OCI-LY1 (cell line): ENCODE results near the gene RGS11.

Experiments
- H2AFZ ChIP-seq: fragments of 200-600 bp; sonication (generic), shearing (Covaris generic); 2 replicates; pipeline ENCODE4 v1.6.0; 2014; ENCODE audit warnings: antibody characterized with exemption, mild to moderate bottlenecking, low read length
- H3F3A ChIP-seq: fragments of 200-600 bp; sonication (generic), shearing (Covaris generic); 2 replicates; pipeline ENCODE4 v1.6.0; 2014; ENCODE audit warnings: mild to moderate bottlenecking, antibody characterized with exemption, low read length, moderate library complexity; ENCODE audit not compliant: insufficient read depth
- H3K27ac ChIP-seq: fragments of 200-600 bp; sonication (generic); 2 replicates; pipeline ENCODE4 v1.5.1; 2014; ENCODE audit warnings: low read length, mixed run types, mild to moderate bottlenecking, low read depth; ENCODE audit not compliant: poor library complexity, severe bottlenecking
- H3K27me3 ChIP-seq: fragments of 200-600 bp; sonication (generic); 2 replicates; pipeline ENCODE4 v1.6.0; 2014; ENCODE audit warnings: antibody characterized with exemption, mild to moderate bottlenecking, low read length, moderate library complexity; ENCODE audit not compliant: insufficient read depth
- H3K36me3 ChIP-seq: fragments of 200-600 bp; sonication (generic); 2 replicates; pipeline ENCODE4 v1.6.1; 2014; ENCODE audit warnings: mild to moderate bottlenecking, antibody characterized with exemption, low read length, moderate library complexity, mixed read lengths; ENCODE audit not compliant: insufficient read depth
- H3K4me1 ChIP-seq: fragments of 200-600 bp; sonication (generic); 2 replicates; pipeline ENCODE4 v1.5.1; 2014; ENCODE audit warnings: mild to moderate bottlenecking, low read length, moderate library complexity; ENCODE audit not compliant: insufficient read depth, severe bottlenecking
- H3K4me2 ChIP-seq: fragments of 200-600 bp; sonication (generic), shearing (Covaris generic); 2 replicates; pipeline ENCODE4 v1.6.1; 2014; ENCODE audit warnings: low read length
- H3K4me3 ChIP-seq: fragments of 200-600 bp; sonication (generic); 2 replicates; pipeline ENCODE4 v1.5.1; 2014; ENCODE audit warnings: low read length, low read depth, mild to moderate bottlenecking, mixed read lengths; ENCODE audit not compliant: poor library complexity, severe bottlenecking
- H3K79me2 ChIP-seq: fragments of 200-600 bp; shearing (Covaris generic); 2 replicates; pipeline ENCODE4 v1.6.1; 2016; ENCODE audit warnings: mixed run types, low read length, mixed read lengths; ENCODE audit not compliant: insufficient read depth
- H3K9ac ChIP-seq: fragments of 200-600 bp; sonication (generic), shearing (Covaris generic); 2 replicates; pipeline ENCODE4 v1.6.1; 2014; ENCODE audit warnings: mild to moderate bottlenecking, low read length, mixed read lengths
- H3K9me2 ChIP-seq: fragments of 200-600 bp; sonication (generic), shearing (Covaris generic); 2 replicates; pipeline ENCODE4 v1.6.1; 2014; ENCODE audit warnings: low read depth, mild to moderate bottlenecking, low read length, mixed read lengths
- H3K9me3 ChIP-seq: fragments of 200-600 bp; shearing (Covaris generic); 2 replicates; pipeline ENCODE4 v1.6.1; 2014; ENCODE audit warnings: low read length, mixed read lengths
- H4K20me1 ChIP-seq: fragments of 200-600 bp; sonication (generic), shearing (Covaris generic); 2 replicates; pipeline ENCODE4 v1.6.0; 2016; ENCODE audit warnings: mild to moderate bottlenecking, low read length; ENCODE audit not compliant: insufficient read depth
- EZH2 ChIP-seq: fragments of 200-600 bp; sonication (generic), shearing (Covaris generic); IDR thresholded peaks from 2 replicates; pipeline ENCODE4 v1.8.0; 2017; ENCODE audit warnings: borderline replicate concordance, mixed run types, mild to moderate bottlenecking, antibody characterized with exemption, low read length, moderate library complexity, mixed read lengths
- TF ChIP-seq, protein P1 (sequence below): fragments of 200-600 bp; sonication (generic), shearing (Covaris generic); IDR thresholded peaks from 2 replicates; pipeline ENCODE4 v1.5.1; 2017; ENCODE audit warnings: mild to moderate bottlenecking, antibody characterized with exemption, low read length, moderate library complexity, mixed read lengths

Gene RGS11

DNA sequence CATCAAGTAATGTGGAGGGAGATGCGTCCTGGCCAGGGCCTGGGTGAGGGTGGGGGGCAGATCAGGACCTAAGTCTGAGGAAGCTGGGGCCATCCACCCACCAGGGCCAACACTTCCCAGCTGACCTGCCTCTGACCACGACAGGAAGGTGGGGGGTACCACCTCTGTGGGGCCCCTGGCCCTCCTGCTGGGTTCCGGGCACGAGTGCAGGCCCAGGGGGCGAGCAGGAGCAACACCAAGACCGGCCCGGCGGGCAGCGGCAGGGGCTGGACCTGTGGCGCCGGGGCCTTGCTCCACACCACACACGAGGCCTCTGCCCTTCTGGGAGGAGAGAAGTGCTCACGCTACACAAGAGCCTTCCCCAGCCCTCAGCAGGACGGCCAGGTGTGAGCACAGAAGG lies 20.5 kb upstream of the RGS11 start:
- H4K20me1 ChIP-seq, result no peaks in the 10 kb centered on the region
- H3K36me3 ChIP-seq, result peaks cover 8% of the 10 kb centered on the region
- TF ChIP-seq EZH2, result no peak
- TF ChIP-seq, protein P1, sequence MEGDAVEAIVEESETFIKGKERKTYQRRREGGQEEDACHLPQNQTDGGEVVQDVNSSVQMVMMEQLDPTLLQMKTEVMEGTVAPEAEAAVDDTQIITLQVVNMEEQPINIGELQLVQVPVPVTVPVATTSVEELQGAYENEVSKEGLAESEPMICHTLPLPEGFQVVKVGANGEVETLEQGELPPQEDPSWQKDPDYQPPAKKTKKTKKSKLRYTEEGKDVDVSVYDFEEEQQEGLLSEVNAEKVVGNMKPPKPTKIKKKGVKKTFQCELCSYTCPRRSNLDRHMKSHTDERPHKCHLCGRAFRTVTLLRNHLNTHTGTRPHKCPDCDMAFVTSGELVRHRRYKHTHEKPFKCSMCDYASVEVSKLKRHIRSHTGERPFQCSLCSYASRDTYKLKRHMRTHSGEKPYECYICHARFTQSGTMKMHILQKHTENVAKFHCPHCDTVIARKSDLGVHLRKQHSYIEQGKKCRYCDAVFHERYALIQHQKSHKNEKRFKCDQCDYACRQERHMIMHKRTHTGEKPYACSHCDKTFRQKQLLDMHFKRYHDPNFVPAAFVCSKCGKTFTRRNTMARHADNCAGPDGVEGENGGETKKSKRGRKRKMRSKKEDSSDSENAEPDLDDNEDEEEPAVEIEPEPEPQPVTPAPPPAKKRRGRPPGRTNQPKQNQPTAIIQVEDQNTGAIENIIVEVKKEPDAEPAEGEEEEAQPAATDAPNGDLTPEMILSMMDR, result no peak
- H3K27me3 ChIP-seq, result no peaks in the 10 kb centered on the region
- no peak overlapping the region for H3K4me3 ChIP-seq
- H3F3A ChIP-seq, result no peaks in the 10 kb centered on the region
- H3K4me1 ChIP-seq, result no peaks in the 10 kb centered on the region
- no peaks in the 10 kb centered on the region for H3K9me3 ChIP-seq
- H3K79me2 ChIP-seq, result no peaks in the 10 kb centered on the region
- no peak overlapping the region for H3K9ac ChIP-seq
- no peaks in the 10 kb centered on the region for H3K9me2 ChIP-seq
- H3K4me2 ChIP-seq, result no peak overlapping the region
- no peak overlapping the region for H3K27ac ChIP-seq
- no peak overlapping the region for H2AFZ ChIP-seq

DNA sequence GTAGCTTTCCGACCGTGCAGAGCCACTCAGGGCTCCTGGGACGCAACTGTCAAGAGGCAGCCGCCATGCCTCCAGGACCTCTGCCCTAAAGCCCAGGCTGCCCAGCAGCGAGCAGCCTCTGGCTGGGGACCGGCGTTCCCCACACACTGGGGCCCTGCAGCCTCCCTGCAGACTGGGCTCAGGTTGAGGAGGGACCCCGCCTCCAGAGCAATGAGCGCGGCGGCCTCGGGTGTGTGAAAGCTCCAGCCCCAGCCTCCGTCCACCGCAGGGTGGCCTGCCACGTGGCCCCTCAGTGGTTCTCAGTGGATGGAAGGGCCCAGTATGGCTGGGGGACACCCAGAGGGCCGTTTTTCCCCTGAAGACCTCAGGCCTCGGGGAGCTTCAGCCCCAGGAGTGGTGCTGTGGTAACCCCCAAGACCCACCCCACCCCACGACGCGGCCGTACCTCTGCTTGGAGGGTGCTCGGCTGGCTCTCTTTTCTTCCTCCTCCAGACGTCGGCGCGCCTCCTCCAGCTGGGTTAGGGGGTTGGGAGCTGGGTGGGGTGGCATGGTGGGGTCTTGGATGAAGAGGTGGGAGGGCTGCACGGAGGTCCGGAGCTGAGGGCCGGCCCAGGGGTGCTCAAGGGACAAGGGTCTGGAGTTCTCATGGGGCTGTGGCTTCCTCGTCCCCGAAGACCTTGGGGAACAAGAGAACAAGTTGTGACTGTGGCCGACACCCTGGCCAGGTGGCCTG lies 17.5 kb upstream of the RGS11 start:
- no peaks in the 10 kb centered on the region for H3K9me2 ChIP-seq
- H3K4me2 ChIP-seq, result no peak overlapping the region

DNA sequence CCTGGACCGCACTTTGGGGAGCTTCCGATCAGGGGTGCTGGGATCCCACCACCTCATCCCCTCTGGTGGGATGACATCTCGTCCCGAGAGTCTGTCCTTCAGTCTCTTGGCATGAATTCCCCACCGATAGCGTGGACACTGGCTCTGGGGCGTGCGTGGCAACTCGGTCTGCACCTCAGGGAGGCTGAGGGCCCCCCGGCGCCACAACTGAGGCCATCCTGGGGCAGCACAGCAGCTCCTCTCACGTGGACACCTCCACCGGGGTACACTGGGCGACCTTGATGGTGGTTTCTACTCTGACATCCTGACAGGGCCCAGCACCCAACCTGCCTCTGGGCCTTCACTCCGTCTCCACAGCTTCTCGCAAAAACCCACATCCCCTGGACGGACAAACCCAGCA lies 15.8 kb upstream of the RGS11 start:
- H3K4me2 ChIP-seq, result no peak overlapping the region
- no peaks in the 10 kb centered on the region for H4K20me1 ChIP-seq
- no peak overlapping the region for H3K27ac ChIP-seq
- no peaks in the 10 kb centered on the region for H3K9me2 ChIP-seq
- H3K4me1 ChIP-seq, result no peaks in the 10 kb centered on the region
- H3F3A ChIP-seq, result no peaks in the 10 kb centered on the region
- TF ChIP-seq EZH2, result no peak
- TF ChIP-seq, protein P1, result no peak
- H3K9me3 ChIP-seq, result no peaks in the 10 kb centered on the region
- H3K79me2 ChIP-seq, result no peaks in the 10 kb centered on the region
- no peak overlapping the region for H3K9ac ChIP-seq
- H3K27me3 ChIP-seq, result no peaks in the 10 kb centered on the region
- H2AFZ ChIP-seq, result no peak overlapping the region
- no peak overlapping the region for H3K4me3 ChIP-seq
- H3K36me3 ChIP-seq, result peaks cover 4% of the 10 kb centered on the region; the same call in 1 of the 2 replicates

More for the DNA sequence above, 17.5 kb upstream of the RGS11 start:
- Histone ChIP-seq H3K4me1 (no peaks in the 10 kb centered on the region), H3K4me3 (no peak overlapping the region), H3K9me3 (no peaks in the 10 kb centered on the region), H3K27ac (no peak overlapping the region), H3K79me2 (no peaks in the 10 kb centered on the region), H3K9ac (no peak overlapping the region), H3K27me3 (no peaks in the 10 kb centered on the region), H3F3A (no peaks in the 10 kb centered on the region), H2AFZ (no peak overlapping the region), H3K36me3 (peaks cover 8% of the 10 kb centered on the region; the same call in 1 of the 2 replicates), H4K20me1 (no peaks in the 10 kb centered on the region)
- TF ChIP-seq, protein P1, result no peak
- TF ChIP-seq EZH2, result no peak
